Measurements from ENCODE around the gene RASSF4. TPM values are rescaled to one million over a fixed set of nuclear protein-coding genes. Genes with fewer than 3 reads are reported as not detected.

Gene RASSF4
- total and polyA plus RNA-seq, 9 of the 15 experiments (the other 6 are each of a cell fraction or from before 2014, with no cell fraction given) = 0.01 to 0.62 (median 0.11) TPM; not detected in 3

DNA sequence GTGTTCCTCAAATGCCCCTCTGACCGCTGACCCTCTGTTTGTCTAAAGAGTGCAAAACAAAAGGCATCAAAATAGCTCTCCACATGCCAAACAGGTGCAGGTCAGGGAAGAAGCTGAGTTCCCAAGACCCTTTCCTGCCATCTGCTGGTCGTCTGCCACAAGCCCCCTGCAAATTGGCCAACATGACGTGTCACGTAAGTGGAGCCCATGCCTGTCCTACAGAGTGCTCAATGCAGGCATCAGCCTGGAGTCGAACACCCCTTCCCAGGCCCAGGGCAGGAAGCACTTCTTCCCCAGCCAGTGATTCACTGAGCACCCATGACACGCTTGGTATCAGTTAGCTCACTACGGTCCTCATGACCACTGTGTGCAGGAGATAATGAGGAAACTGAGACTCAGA, 34.4 kb upstream of the RASSF4 start (continued):
- TF ChIP-seq, protein P1, sequence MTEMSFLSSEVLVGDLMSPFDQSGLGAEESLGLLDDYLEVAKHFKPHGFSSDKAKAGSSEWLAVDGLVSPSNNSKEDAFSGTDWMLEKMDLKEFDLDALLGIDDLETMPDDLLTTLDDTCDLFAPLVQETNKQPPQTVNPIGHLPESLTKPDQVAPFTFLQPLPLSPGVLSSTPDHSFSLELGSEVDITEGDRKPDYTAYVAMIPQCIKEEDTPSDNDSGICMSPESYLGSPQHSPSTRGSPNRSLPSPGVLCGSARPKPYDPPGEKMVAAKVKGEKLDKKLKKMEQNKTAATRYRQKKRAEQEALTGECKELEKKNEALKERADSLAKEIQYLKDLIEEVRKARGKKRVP (CRISPR knock-in tag; IDR thresholded peaks at IDR 0.05) = no peak
- TF ChIP-seq, protein P2, sequence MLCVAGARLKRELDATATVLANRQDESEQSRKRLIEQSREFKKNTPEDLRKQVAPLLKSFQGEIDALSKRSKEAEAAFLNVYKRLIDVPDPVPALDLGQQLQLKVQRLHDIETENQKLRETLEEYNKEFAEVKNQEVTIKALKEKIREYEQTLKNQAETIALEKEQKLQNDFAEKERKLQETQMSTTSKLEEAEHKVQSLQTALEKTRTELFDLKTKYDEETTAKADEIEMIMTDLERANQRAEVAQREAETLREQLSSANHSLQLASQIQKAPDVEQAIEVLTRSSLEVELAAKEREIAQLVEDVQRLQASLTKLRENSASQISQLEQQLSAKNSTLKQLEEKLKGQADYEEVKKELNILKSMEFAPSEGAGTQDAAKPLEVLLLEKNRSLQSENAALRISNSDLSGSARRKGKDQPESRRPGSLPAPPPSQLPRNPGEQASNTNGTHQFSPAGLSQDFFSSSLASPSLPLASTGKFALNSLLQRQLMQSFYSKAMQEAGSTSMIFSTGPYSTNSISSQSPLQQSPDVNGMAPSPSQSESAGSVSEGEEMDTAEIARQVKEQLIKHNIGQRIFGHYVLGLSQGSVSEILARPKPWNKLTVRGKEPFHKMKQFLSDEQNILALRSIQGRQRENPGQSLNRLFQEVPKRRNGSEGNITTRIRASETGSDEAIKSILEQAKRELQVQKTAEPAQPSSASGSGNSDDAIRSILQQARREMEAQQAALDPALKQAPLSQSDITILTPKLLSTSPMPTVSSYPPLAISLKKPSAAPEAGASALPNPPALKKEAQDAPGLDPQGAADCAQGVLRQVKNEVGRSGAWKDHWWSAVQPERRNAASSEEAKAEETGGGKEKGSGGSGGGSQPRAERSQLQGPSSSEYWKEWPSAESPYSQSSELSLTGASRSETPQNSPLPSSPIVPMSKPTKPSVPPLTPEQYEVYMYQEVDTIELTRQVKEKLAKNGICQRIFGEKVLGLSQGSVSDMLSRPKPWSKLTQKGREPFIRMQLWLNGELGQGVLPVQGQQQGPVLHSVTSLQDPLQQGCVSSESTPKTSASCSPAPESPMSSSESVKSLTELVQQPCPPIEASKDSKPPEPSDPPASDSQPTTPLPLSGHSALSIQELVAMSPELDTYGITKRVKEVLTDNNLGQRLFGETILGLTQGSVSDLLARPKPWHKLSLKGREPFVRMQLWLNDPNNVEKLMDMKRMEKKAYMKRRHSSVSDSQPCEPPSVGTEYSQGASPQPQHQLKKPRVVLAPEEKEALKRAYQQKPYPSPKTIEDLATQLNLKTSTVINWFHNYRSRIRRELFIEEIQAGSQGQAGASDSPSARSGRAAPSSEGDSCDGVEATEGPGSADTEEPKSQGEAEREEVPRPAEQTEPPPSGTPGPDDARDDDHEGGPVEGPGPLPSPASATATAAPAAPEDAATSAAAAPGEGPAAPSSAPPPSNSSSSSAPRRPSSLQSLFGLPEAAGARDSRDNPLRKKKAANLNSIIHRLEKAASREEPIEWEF (CRISPR knock-in tag; IDR thresholded peaks at IDR 0.05) = no peak
- TF ChIP-seq TAL1 (IDR thresholded peaks at IDR 0.05) (peak; percentile 26; the same call in 1 of the 2 replicates), ARHGAP35 (IDR thresholded peaks at IDR 0.05; ENCODE audit: partially characterized antibody) (no peak), HDAC2 (IDR thresholded peaks at IDR 0.05) (no peak), TCF3 (CRISPR knock-in tag; IDR thresholded peaks at IDR 0.05) (peak; percentile 32), FOXA1 (IDR thresholded peaks at IDR 0.05; ENCODE audit: borderline replicate concordance) (no peak), GATA2 (CRISPR knock-in tag; IDR thresholded peaks at IDR 0.05) (no peak), ARID1B (IDR thresholded peaks at IDR 0.05) (peak; percentile 47; the same call in 1 of the 2 replicates), MEF2A (IDR thresholded peaks at IDR 0.05; ENCODE audit: control insufficient read depth, low read depth, low read length) (no peak), CREM (IDR thresholded peaks at IDR 0.05; ENCODE audit: low read depth) (peak; percentile 74)
- TF ChIP-seq, protein P3, sequence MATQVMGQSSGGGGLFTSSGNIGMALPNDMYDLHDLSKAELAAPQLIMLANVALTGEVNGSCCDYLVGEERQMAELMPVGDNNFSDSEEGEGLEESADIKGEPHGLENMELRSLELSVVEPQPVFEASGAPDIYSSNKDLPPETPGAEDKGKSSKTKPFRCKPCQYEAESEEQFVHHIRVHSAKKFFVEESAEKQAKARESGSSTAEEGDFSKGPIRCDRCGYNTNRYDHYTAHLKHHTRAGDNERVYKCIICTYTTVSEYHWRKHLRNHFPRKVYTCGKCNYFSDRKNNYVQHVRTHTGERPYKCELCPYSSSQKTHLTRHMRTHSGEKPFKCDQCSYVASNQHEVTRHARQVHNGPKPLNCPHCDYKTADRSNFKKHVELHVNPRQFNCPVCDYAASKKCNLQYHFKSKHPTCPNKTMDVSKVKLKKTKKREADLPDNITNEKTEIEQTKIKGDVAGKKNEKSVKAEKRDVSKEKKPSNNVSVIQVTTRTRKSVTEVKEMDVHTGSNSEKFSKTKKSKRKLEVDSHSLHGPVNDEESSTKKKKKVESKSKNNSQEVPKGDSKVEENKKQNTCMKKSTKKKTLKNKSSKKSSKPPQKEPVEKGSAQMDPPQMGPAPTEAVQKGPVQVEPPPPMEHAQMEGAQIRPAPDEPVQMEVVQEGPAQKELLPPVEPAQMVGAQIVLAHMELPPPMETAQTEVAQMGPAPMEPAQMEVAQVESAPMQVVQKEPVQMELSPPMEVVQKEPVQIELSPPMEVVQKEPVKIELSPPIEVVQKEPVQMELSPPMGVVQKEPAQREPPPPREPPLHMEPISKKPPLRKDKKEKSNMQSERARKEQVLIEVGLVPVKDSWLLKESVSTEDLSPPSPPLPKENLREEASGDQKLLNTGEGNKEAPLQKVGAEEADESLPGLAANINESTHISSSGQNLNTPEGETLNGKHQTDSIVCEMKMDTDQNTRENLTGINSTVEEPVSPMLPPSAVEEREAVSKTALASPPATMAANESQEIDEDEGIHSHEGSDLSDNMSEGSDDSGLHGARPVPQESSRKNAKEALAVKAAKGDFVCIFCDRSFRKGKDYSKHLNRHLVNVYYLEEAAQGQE (IDR thresholded peaks at IDR 0.05; ENCODE audit: borderline replicate concordance) = peak; percentile 65; the same call in 1 of the 2 replicates
- TF ChIP-seq, protein P3 (CRISPR knock-in tag; IDR thresholded peaks at IDR 0.05; ENCODE audit: low read depth) = no peak
